GM12873 (cell line): ENCODE data around the gene TUBGCP2.

Source experiments
- TF ChIP-seq, protein P1 (sequence below): IDR thresholded peaks from 2 replicates; pipeline ENCODE4 v1.5.1; 2012; ENCODE audit warnings: low read depth, mild to moderate bottlenecking, moderate library complexity, low read length, control low read depth; ENCODE audit not compliant: insufficient read depth; ENCODE audit errors: missing control alignments

TUBGCP2 gene

DNA sequence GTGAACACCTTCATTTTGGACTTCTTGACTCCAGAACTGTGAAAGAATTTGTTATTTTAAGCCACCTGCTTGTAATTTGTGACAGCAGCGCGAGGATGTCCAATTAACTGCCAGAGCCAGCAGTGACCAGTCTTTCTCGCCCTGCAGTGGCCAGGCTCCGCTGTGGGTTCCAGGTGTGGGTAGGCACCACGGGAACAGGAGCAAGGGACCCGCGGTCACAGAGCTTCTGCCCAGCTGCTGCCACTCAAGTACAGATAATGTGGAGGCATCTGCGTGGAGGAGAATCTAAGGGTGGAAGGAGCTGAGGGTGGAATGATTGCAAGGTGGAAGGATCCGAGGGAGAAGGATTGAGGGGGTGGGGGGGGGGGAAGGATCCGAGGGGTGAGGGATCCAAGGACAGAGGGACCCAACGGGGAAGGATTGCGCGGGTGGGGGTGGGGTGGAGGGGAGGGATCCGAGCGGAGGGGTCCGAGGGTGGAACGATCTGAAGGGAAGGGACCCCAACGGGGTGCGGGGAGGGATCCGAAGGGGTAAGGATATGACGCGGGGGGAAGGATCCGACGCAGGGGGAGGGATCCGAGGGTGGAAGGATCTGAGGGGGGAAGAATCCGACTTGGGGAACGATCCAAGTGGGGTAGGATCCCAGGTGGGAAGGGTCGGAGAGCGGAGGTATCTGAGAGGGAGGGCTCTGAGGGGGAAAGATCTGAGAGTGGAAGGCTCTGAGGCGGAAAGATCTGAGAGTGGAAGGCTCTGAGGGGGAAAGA, 24.4 kb upstream of the TUBGCP2 start:
- TF ChIP-seq, protein P1, sequence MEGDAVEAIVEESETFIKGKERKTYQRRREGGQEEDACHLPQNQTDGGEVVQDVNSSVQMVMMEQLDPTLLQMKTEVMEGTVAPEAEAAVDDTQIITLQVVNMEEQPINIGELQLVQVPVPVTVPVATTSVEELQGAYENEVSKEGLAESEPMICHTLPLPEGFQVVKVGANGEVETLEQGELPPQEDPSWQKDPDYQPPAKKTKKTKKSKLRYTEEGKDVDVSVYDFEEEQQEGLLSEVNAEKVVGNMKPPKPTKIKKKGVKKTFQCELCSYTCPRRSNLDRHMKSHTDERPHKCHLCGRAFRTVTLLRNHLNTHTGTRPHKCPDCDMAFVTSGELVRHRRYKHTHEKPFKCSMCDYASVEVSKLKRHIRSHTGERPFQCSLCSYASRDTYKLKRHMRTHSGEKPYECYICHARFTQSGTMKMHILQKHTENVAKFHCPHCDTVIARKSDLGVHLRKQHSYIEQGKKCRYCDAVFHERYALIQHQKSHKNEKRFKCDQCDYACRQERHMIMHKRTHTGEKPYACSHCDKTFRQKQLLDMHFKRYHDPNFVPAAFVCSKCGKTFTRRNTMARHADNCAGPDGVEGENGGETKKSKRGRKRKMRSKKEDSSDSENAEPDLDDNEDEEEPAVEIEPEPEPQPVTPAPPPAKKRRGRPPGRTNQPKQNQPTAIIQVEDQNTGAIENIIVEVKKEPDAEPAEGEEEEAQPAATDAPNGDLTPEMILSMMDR, result no peak

DNA sequence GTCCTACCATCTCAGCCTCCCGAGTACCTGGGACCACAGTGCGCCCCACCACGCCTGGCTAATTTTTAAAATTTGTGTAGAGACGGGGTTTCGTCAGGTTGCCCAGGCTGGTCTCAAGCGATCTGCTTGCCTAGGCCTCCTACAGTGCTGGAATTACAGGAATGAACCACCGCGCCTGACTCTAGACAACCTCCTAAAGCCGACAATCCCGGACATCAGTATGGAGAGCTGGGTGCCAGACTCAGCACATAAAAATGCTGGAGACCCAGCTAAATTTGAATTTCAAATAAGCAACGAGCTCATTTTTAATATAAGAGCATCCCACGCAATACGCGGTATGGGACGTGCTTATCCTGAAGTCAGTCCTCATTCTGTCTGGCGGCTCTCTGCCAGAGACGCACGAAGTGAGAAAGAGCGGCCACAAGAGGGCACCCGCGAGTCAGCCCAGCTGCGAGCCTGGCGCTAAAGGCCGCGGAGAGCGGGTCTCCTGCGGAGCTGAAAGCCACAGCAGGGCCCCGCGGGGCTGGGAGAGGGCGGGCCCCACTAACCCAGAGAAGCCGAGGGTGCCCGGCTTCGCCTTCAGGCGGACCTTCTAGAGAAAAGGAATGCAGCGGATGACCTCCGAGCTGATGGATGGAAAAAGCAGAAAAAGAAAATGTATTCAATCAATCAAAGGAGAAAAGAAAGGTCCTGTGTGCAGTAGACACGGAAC, 21.0 kb upstream of the TUBGCP2 start:
- TF ChIP-seq, protein P1, result peak; percentile 89

DNA sequence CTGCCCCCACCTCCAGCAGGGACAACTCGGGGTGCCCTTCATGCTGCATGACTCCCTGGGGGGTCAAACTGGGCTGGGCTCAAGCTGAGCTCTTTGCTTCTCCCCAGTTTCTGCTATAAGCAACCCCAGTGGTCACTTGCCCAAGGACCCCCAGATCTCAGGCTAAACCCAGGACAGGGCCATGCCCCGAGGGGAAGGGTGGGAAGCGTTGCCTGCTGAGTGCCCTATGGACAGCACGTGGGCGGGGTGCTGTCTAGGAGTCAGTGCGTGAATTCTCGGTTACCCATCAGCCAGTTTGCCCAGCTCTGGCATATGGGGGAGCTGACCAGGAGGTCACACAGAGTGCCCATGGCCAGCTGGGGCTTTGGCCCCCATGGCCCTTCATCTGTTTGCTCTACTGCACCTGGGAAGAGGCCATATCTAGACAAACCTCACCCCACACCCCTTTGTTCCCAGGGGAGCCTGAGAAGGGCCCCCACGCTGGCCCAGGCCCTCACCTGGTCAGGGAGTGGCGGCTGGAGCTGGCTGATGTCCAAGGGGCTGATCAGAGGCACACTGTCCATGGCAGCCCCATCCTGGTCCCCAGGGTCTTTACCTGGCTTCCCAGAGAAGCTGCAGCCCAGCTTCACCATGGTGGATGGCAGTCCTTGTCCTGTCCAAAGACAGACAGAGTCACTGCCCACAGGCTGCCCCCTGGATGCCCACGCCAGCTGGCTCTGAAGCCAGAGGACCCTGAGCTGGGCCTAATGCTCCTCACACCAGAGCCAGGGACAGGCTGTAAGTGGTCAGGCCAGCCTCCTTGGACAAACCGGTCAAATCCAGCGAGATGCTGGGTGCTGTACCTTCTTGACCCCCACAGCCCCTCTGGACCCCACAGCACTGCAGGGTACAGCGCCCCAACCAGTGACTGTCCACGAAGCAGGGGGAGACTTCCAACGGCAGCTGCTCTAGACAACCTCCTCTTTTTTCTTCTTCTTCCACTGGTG, 20.0 kb upstream of the TUBGCP2 start:
- TF ChIP-seq, protein P1, result no peak

DNA sequence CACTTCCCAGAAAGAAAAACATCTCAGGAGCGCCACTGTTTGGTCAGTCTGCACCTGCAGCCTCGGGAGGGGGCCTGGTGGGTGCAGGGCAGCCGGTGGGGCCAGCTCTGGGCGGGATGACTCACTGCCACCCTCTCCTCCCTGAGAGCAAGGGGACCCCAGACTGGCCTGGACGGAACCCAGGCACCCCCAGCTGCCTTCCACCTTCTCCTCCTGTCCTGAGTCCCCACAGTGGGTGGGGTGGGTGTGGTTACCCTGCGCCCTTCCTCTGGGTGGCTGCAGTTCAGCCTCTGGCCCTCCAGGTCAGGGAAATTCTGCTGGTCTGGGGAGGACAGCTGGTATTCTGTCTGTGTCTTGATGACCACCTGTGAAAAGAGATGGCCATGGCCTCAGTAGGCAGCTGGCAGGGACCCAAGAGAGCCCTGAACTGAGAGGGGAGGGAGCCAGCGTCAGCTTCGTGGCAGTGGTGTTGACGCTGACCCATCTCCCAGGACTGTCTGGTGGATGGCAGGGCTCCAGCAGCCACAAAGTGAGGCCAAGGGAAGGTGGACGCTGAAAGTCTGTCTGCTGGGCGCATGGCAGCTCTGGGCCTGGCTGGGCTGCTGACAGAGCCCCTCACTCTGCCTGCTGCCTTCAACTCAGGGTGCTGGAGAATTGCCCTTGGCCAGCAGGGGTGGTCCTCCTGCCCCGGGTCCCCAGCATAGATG, 19.1 kb upstream of the TUBGCP2 start:
- TF ChIP-seq, protein P1, result no peak

DNA sequence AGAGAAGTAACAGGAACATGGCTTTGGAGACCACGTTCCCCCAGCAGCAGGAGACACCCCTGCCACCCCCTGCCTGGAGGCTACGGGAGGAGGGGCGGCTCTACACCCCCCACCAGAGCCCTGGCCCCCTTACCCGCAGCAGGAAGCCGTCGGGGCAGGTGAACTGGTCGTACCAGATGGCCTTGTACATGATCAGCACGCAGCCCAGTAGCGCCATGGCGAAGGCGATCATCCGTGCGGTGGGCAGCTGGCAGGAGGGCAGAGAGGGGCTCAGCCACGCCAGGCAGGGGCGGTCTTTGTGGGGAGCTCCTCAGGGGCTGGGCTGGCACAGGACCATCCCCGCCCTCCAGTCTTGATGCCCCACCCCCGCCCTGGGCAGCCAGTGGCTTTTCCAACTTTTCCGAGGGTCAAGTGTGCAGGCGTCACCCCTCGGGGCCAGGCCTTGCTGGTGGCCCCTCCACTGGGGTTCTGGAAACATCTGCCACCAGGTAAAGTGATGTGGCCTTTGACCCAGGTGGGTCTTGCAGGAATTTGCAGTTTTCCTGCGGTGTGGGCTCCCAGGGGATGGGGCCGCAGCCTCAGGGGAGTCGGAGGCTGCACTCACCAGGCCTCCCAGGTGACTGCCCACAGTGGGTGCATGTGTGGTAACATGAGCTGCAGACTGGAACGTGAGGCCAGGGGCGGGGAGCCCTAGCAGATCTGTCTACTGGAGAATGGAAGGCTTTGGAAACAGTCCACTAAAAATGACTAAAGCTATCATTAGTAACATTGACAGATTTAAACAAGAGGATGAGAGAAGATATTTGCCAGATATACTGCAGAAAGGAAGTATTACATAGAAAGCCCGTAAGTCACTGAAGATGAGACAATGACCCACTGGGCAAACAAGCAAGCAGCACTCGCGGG, 18.3 kb upstream of the TUBGCP2 start:
- TF ChIP-seq, protein P1, result no peak

DNA sequence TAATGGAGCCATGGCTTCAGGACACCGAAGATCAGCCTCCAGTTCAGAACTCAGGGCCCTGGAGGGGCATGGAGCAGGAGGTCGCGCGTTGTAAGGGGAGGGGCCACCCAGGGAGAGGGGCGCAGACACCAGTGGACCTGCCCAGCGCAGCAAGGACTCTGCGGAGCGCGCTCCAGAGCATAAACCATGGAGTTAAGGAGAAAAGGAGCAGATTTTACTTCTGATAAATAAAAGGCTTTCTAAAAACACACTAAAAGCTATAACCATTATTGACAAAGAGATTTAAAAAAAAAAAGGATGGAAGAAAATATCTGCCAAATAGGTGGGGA, 17.5 kb upstream of the TUBGCP2 start:
- TF ChIP-seq, protein P1, result no peak
